HG03354 (cell line): Measurements from ENCODE around the gene ZFAND4.
"Not testable (repeated sequence)": the region's sequence is repeated elsewhere in the genome, so short reads cannot be mapped to it uniquely, and the experiment has no call there.

ENCODE experiments used
- ATAC-seq: cut with Tn5 transposase; IDR thresholded peaks from one replicate; pipeline ENCODE4 v1.9.1; 2021; ENCODE audit warnings: mild to moderate bottlenecking; ENCODE audit not compliant: unreplicated experiment, poor library complexity, severe bottlenecking

ZFAND4 gene

DNA sequence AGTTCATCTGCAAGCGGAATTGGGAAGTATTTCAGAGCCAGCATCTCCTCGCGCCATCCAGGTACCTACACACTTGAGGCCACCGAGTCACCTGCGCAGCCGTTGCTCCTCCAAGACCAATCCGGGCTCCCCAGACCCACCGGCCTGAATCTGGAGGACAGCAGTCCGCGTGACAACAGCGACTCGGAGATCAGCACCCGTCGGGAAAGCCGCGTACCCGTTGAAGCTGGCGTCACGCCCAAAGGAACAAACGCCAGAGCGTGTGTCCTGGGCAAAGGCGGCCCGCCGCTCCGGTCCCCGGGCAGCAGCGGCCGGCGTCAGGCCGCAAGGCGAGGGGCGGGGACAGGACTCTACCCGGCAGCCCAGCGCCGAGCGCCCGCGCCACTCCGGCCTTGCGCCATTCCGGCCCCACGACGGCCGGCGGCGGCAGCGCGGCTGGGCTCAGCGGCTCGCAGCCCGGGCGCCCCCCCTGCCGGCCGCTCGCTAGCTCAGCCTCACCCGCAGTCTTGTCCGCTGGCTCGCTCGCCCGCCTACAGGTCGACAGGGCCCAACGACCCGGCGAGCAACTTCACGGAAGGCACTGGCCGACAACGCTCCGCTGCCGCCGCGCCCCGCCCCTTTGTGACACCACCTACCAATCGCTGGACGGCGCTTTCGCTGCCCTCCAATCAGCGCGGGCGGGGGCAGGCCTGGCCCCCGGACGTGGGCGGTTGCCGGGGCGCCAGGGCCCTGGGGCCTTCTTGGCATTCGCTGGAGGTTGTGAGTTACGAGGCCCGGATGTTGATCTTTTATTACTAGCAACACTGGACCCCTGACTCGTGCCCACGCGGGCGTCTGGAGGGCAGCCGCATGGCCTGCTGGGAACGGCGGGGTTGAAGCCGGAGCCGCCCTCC lies at the start of gene ZFAND4:
Gene ZFAND4, minus strand, starts transcription at position 592 of the 893 bp plus-strand sequence. CDS start 9,047 bp downstream, outside the sequence.
- peak; percentile 97 for ATAC-seq

DNA sequence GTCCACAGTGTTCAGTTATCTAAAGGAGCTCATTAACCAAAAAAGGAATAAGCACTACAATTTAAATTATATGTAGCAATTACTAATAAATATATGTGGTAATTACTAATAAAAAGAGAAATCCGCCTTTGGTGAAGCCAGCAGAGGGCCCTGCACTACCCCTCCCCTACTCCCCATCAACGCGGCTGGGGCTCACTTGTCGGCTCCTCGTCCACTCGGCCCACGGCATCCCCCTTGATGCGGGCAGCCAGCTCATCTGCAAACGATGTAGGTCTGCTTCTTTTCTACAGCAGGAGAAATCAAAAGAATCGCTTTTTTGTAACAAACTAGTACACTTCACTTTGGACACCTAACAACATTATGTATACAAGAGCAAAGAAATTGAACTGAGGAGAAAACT lies 48.9 kb upstream of the ZFAND4 start:
- ATAC-seq: not testable (repeated sequence)

DNA sequence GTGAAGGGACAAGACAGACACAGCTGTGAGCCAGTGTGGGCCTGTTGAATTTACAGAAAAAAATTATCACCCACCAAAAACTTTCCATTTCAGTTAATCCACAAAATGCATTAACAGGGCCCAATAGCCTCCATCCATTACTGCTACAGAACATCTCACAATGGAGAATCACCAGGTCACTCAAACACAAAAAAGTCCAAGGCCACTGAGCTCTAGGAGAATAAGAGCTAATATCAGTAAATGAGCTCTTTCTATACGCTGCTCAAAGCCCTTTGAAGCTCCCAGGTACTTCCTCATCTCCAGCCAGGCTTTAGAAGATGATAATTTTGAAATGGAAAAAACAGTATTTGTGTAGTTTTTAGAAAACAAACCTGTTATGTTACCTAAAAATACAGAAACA lies 45.1 kb upstream of the ZFAND4 start:
- not testable (repeated sequence) for ATAC-seq

DNA sequence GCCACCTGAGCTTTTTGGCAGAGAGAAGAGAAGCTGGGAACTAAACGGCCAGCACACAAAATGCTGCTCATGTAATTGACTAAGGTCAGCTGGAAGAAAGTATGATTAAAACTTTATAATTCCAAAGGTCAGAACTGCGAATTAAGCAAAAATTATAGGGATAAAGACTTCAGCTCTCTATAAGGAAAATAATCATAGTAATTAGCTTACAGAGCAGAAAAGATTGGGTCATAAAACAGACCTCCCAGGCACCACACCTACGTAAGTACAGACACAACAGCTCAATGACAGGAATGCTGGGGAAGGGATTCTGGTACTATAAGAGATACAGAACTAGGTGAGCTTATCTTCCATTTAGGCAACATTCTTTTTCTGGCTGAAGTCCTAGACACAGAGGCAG lies 44.5 kb upstream of the ZFAND4 start:
- not testable (repeated sequence) for ATAC-seq

DNA sequence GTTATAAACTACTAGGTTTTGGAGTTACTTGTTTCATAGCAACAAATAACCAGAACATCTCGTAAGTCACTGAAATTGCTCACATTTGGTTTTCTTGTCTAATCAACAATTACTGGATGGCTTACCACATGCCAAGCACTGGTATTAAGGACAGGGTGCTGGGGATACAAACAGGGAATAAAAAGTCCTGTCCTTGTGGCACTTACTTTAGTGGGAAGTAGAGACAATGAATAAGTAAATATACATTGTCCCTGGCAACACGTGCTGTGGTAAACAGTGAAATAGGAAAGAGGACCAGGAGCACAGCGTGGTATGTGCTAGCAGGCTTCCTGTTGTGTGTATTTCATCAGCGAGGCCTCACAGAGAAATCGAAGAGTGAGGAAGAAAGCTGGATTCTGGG lies 38.7 kb upstream of the ZFAND4 start:
- ATAC-seq: not testable (repeated sequence)

DNA sequence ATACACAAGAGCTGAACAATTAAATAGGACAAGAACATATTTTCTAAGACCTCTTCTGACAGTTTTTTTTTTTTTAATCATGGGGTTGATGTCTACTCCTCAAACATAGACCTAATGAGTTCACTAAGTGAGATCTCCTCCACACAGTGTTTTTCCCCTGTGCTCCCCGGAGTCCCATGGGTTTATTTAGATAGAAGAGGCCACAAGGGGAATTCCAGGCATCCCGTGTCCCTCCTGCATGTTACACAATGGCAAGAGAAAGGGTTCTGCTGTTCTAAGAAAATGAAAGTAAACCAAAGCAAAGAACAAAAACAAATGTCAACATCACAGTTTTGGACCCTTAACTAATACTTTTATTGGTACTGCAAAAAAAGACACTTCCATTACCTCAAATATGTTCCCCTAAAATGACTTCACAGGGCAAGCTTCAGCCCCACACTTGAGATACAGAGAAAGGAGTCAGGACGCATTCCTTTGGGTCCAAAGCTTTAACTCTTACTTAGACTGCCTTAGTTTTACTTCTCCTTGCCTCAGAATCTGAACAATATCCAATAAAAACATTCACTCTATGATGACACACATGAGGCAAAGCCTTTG lies 37.7 kb upstream of the ZFAND4 start:
- ATAC-seq: peak; percentile 72

DNA sequence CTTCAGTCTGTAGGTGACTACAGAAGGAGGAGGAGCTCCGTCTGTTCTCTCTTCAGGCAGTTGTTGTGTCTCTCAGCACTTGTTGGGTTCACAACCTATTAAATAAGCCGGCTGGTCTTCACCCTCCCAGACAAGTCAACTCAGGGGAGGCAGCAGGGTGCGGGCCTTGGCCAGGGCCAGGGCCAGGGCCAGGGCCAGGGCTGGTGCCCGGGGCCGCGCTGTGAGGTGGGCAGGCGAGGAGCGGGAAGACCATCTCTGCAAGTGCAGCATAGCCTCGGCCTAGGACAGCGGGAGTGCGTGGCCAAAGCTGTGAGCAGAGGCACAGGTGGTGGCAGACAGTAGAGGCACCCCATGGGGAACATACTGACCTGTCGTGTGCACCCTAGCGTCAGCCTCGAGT lies 5.9 kb upstream of the ZFAND4 start:
- ATAC-seq: not testable (repeated sequence)

DNA sequence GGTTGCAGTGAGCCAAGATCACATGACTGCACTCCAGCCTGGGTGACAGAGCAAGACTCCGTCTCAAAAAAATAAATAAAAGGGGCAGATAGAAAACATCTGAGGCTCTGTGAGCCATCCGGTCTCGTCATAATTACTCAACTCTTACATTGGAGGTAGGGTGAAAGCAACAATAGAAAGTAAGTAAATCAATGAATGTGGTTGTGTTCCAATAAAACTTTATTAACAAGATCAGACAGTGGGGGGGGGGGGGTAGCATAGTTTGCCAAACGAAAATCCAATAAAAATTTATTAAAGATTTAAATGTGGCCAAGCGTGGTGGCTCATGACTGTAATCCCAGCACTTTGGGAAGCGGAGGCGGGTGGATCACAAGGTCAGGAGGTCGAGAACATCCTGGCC lies 2.8 kb upstream of the ZFAND4 start:
- no peak for ATAC-seq

DNA sequence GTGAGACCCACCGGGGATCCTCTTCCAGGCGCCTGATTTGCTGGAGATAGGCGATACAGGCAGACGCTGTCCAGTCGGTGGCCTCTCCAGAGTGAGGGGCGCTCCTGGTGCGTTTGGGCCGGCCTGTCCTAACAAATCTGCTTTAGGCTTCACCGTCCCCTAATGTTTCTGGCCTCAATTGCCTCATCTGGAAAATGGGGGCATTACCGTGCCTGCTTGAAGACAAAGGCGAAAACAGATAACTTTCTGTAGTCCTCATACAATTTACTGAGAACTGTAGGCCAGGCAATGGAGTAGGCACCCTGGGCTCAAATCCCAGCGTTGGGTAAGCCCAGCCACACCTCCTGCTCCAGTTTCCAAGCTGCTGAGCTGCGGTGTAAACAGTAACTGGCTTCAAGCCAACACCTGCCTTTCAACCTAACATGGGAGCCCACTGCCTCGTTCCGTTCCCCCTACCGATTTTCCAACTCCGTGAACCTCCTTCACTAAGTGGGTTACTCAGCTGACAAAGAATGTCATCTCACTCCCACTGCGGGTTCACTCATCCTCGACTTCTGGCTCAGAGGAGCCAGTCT lies 589 bp upstream of the ZFAND4 start:
- ATAC-seq: no peak

DNA sequence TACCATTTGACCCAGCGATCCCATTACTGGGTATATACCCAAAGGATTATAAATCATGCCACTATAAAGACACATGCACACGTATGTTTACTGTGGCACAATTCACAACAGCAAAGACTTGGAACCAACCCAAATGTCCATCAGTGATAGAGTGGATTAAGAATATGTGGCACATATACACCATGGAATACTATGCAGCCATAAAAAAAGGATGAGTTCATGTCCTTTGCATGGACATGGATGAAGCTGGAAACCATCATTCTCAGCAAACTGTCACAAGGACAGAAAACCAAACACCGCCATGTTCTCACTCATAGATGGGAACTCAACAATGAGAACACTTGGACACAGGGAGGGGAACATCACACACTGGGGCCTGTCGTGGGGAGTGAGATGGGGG lies 1.3 kb downstream of the ZFAND4 start:
- ATAC-seq: not testable (repeated sequence)

DNA sequence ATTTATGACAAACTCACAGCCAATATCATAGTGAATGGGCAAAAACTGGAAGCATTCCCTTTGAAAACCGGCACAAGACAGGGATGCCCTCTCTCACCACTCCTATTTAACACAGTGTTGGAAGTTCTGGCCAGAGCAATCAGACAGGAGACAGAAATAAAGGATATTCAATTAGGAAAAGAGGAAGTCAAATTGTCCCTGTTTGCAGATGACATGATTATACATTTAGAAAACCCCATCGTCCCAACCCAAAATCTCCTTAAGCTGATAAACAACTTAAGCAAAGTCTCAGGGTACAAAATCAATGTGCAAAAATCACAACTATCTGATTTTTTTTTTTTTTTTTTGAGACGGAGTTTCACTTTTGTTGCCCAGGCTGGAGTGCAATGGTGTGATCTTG lies 2.7 kb downstream of the ZFAND4 start:
- not testable (repeated sequence) for ATAC-seq

DNA sequence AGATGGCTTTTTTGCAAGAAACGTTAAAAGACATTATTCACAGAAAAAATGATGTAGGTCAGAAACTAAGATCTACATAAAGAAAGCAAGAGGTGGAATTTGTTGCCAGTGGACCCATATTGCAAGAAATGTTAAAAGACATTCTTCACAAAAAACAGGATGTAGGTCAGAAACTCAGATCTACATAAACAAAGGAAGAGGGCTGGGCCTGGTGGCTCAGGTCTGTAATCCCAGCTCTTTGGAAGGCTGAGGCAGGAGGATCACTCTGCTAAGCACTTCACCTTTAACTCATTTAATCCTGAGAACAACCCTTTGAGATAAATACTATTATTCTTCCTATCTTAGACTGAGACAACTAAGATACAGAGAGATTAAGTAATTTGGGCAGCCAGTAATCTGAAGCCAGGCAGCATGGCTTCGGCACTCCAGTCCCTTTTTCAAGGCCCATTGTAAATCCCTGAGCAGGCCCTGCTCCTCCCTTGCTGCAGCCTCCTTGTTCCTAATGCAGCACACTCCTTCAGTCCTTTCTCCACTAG lies 11.6 kb downstream of the ZFAND4 start:
- no peak for ATAC-seq

DNA sequence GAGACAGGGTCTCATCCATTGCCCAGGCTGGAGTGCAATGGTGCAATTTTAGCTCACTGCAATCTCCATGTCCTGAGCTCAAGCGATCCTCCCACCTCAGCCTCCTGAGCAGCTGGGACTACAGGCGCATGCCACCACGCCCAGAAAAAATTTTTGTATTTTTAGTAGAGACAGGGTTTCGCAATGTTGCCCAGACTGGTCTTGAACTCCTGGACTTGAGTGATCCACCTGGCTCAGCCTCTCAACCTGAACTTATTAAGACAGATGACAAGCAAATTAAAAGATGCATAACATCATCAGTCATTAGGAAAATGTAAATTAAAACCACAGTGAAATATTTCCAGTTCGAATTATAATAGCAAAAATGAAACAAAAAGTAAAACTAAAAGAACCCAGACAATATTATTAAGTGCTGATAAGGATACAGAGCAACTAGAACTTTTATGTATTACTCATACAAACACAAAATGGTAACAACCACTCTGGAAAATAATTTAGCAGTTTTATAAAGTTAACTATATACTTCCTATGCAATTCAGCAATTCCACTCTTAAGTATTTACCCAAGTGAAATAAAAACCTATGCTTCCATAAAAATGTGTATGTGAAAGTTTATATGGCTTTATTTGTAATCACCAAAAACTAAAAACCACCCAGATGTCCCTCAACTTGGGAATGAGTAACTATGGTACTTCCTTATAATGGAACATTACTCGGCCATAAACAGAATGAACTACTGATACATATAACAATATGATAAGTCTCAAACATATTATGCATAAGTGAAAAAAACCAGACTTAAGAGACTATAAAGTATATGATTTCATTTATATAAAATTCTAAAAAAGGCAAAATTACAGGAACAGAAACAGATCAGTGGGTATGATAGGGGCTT lies 15.3 kb downstream of the ZFAND4 start:
- ATAC-seq: no peak

DNA sequence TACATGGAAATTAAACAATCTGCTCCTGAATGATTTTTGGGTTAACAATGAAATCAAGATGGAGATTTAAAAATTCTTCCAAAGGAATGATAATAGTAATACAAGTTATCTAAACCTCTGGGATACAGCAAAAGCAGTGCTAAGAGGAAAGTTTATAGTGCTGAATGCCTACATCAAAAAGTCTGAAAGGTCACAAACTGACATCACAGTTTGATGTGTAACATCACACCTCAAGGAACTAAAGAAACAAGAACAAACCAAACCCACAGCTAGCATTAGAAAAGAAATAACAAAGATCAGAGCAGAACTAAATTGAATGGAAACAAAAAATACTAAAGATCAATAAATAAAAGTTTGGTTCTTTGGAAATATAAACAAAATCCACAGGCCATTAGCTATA lies 17.4 kb downstream of the ZFAND4 start:
- no peak for ATAC-seq

DNA sequence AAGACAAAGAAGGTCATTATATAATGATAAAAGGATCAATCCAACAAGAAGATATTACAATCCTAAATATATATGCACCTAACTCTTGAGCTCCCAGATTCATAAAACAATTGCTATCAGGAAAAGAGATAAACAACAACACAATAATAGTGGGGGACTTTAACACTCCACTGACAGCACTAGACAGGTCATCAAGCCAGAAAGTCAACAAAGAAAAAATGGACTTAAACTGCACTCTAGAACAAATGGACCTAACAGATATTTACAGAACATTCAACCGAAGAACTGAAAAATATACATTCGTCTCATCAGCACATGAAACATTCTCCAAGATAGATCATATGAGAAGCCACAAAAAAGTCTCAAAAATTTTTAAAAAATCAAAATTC lies 17.8 kb downstream of the ZFAND4 start:
- not testable (repeated sequence) for ATAC-seq

DNA sequence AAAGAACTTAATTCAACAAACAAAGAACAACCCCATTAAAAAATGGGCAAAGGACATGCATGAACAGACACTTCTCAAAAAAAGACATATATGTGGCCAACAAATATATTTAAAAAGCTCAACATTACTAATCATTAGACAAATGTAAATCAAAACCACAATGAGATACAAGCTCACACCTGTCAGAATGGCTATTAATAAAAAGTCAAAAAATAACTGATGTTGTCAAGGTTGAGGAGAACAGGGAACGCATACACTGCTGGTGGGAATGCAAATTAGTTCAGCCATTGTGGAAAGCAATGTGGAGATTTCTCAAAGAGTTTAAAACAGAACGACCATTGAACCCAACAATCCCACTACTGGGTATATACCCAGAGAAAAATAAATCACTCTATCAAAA lies 19.1 kb downstream of the ZFAND4 start:
- peak; percentile 78 for ATAC-seq

DNA sequence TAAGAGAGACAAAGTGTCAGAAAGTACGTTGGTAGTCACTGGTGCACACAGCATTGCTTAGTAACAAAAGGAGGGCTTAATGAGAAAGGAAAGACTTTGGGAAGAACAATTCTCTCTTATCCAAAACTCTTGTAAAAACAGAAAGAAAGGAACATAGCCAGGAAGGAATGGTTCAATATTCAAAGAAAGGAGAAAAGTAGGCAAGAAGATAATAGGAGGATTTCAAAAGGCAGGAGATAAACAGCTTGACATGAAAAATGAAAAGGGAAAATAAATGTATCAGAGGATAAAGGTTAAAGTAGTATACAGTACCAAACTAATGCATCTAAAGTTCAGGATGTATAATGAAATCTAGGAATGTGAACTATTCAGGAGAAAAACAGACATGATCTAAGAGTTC lies 20.1 kb downstream of the ZFAND4 start:
- no peak for ATAC-seq

DNA sequence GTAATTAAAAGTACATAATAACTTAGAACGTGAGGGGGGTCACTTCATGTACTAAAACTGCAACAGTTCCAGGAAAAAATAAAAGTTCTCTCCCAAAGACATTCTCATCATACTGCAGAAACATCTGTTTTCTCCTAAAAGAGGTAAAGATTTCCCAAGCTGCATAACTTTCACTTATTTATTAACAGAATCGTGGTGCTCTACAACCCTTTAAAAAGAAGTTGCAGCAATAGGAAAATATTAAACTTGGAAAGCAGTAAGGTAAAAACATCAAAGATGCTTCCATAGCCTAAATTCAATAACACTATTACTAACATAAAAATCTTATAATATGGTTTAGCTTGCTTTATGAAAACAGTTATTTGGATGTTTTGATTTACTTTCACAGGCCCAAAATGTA lies 23.3 kb downstream of the ZFAND4 start:
- no peak for ATAC-seq

DNA sequence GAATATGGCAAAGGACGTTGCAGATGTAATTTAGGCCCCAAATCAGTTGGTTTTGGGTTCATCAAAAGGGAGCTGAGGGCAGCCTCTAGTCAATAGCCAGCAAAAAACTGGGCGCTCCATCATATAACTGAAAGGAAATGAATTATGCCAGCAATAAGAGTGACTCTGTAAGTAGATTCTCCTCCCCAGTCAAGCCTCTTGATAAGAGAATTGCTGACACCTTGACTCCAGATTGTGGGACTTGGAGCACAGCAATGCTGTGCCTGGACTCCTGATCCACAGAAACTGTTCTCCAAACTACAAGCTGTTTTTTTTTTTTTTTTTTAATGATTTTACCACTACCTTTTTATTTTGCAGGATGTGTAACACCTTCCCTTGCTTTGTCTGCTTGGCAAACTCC lies 25.5 kb downstream of the ZFAND4 start:
- no peak for ATAC-seq
